Activated T-helper 2 cell treated with anti-CD3 and anti-CD28 coated beads, Interferon-gamma antibody, Interleukin-2, Interleukin-4, amounts not matched to agents 10 μg/mL and 5 μg/mL and 100 μg/mL, durations not matched to agents 14 hours and 24 hours and 36 hours (primary cell): Measurements from ENCODE around the gene DYRK1A. TPM values are rescaled to one million over a fixed set of nuclear protein-coding genes. Genes with fewer than 3 reads are reported as not detected.
"Not testable (repeated sequence)": the region's sequence is repeated elsewhere in the genome, so short reads cannot be mapped to it uniquely, and the experiment has no call there.

Source experiments
- DNase-seq: peaks from one replicate; pipeline ENCODE4 v3.0.0; 2021; ENCODE audit warnings: low spot score
- H3K27ac Mint-ChIP-seq: one replicate; pipeline ENCODE4 v1.8.0; 2021; ENCODE audit warnings: mixed read lengths
- H3K27me3 Mint-ChIP-seq: one replicate; pipeline ENCODE4 v1.8.0; 2021; ENCODE audit warnings: low read depth, mixed read lengths
- H3K36me3 Mint-ChIP-seq: one replicate; pipeline ENCODE4 v1.8.0; 2021; ENCODE audit warnings: low read depth, mixed read lengths
- H3K4me1 Mint-ChIP-seq: one replicate; pipeline ENCODE4 v1.8.0; 2021; ENCODE audit warnings: low read depth, mixed read lengths
- H3K4me3 Mint-ChIP-seq: one replicate; pipeline ENCODE4 v1.8.0; 2021; ENCODE audit warnings: low read depth, mild to moderate bottlenecking, moderate library complexity, mixed read lengths
- H3K9me3 Mint-ChIP-seq: one replicate; pipeline ENCODE4 v1.8.0; 2021; ENCODE audit warnings: mixed read lengths
- intact Hi-C: fragments of 100-400 bp; cut with micrococcal nuclease; formaldehyde crosslinking; loops from one replicate; pipeline ENCODE4 v1.15.1; 2023
- total RNA-seq: library from RNA; stranded (reverse); gene quantifications from 2 replicates; pipeline ENCODE4 v1.2.3, GENCODE V29; 2022

Gene DYRK1A
- total RNA-seq, 1 donor from 2014 or later, result 61.8 TPM

DNA sequence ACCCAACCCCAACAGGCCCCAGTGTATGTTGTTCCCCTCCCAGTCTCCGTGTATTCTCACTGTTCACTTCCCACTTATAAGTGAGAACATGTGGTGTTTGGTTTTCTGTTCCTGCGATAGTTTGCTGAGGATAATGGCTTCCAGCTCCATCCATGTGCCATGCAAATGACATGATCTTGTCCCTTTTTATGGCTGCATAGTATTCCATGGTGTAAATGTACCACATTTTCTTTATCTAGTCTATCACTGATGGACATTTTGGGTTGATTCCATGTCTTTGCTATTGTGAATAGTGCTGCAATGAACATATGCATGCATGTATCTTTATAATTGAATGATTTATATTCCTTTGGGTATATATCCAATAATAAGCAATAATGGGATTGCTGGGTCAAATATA is 174.6 kb downstream of the DYRK1A start:
- H3K4me3 Mint-ChIP-seq, H3K4me1 Mint-ChIP-seq, intact Hi-C loops, DNase-seq, H3K36me3 Mint-ChIP-seq, H3K27ac Mint-ChIP-seq: not testable (repeated sequence)
- Mint-ChIP-seq H3K27me3 (peaks cover 24% of the 10 kb centered on the region), H3K9me3 (peaks cover 16% of the 10 kb centered on the region)

DNA sequence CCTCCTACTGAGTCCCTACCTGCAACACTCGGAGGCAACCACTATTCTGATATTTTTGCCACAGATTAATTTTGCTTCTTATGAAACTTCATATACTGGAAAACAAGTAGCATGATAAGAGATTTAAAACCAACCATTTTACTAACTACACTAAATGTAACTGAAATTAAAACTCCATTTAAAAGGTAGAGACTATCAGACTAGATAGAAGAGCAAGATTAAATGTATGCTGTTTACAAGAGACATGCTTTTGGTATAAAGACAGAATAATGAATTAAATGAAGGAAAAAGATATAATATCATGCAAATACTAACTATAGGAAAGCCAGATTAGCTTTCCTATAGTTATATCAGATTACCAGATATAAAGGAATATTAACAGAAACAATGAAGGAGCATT is 175.9 kb downstream of the DYRK1A start:
- no peak for DNase-seq
- H3K27me3 Mint-ChIP-seq, result peaks cover 24% of the 10 kb centered on the region
- H3K4me3 Mint-ChIP-seq, result no peak overlapping the region
- H3K36me3 Mint-ChIP-seq, result no peaks in the 10 kb centered on the region
- H3K27ac Mint-ChIP-seq, result no peak overlapping the region
- peaks cover 9% of the 10 kb centered on the region for H3K4me1 Mint-ChIP-seq
- intact Hi-C loops, result no loop called here
- peaks cover 7% of the 10 kb centered on the region for H3K9me3 Mint-ChIP-seq

DNA sequence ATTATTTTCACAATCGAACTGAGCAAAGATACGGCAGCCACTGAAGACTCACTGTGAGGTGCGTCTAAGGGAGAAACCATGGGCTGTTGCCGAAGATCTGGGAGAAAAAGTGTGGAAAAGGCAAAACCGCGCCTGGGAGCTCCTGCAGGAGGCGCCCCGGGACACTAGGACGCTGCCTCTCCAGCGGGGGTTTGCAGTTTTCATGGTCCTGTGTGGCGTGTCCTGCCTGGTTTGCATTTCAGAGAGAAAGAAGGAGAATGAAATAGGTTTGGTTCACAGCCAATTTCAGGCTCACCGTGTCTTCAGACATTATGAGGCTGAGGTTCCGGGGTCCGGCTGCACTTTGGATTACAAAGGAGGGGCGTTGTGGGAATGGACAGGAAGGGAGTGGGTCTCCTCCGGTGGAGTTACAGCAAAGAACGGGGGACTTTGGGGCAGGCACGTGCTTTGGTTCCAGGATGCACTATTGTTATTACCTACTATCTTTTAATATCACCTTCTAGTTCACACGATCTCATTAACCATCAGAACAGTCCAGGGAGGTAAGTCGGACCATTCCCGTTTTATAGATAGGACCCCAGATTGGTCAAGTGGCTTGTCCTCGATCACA is 179.8 kb downstream of the DYRK1A start:
- Mint-ChIP-seq H3K4me3 (no peak overlapping the region), H3K27me3 (peaks cover 18% of the 10 kb centered on the region), H3K4me1 (peaks cover 11% of the 10 kb centered on the region), H3K27ac (no peak overlapping the region), H3K36me3 (no peaks in the 10 kb centered on the region), H3K9me3 (peaks cover 7% of the 10 kb centered on the region)
- DNase-seq, result no peak
- intact Hi-C loops, result no loop called here

DNA sequence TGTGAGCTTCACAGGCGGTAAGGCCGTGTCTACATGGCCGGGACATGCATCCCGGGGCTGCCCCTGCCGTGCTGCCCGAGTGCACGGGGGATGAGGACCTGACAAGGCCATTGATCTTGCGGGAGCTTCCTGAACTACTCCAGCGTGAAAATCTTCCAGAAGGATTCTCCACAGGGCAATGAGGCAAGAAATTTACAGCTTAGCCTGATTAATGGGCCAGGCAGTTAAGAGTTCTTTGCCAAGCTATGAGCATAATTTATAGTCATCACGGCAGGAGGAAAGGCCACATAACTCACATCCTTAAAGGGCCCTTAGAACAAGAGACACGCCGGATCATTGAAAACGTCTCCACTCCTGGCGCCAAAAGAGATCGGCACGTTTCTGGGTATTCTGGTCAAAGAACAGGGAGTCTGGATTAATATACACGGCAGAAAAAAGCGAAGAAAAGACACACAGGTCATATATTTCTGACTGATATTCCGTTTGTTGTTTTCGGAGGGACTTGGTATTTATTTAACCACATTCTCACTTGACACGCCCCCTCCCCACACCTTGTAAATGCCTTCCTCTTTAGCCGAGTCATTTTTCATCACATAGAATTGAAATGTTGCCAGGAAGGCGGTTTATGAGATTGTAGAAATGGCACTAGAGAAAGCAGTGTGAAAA is 180.5 kb downstream of the DYRK1A start:
- no peak for DNase-seq
- no peak overlapping the region for H3K4me3 Mint-ChIP-seq
- no peaks in the 10 kb centered on the region for H3K36me3 Mint-ChIP-seq
- H3K9me3 Mint-ChIP-seq, result peaks cover 6% of the 10 kb centered on the region
- peaks cover 13% of the 10 kb centered on the region for H3K27me3 Mint-ChIP-seq
- intact Hi-C loops, result no loop called here
- peaks cover 11% of the 10 kb centered on the region for H3K4me1 Mint-ChIP-seq
- H3K27ac Mint-ChIP-seq, result no peak overlapping the region

DNA sequence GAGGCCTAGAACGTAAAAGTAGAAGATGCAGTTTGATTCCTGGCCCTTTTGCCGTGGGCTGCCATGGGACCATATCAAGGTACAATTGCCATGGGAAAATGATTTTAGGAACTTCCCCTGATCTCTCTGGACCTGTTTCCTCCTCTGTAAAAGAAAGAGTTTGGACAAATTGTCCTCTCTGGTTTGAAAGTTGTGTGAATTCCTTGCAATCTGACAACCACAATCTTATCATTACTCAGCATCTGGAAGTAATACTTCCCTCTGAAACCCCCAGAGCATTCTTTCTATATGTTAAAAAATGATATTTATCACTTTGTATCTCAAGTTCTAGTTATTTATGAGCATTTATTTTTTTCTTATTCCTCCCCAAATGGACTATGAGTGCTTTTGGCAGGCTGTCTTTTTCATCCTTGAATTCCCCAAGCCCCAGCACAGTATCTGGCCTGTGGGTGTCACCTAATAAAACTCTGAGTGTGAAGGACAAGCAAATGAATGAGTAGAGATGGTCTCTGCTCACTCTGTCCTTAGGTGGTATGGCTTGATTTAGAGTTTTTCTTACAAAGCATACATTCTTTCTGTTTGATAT is 181.1 kb downstream of the DYRK1A start:
- Mint-ChIP-seq H3K4me3 (no peak overlapping the region), H3K36me3 (no peaks in the 10 kb centered on the region), H3K27me3 (peaks cover 7% of the 10 kb centered on the region), H3K27ac (no peak overlapping the region), H3K4me1 (peaks cover 11% of the 10 kb centered on the region), H3K9me3 (peaks cover under 1% of the 10 kb centered on the region)
- intact Hi-C loops, result no loop called here
- DNase-seq, result no peak

DNA sequence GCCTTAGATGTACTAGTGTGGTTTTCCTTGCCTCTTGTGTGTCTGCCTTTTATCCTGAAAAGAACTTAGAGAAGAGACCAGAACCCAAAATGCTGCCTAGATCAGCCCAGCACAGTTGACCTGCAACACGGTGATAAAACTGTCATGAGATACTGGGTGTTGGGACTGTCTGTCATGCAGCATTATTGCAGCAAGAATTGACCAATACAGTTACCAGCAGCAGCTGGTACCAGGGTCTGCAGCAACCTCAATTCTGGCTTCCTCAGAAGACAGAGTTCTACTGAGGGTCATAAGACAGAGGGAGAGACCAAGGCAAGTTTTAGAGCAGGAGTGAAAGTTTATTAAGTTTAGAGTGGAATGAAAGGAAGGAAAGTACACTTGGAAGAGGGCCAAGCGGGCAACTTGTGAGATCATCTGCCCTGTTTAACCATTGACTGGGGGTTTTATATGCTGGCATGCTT is 182.0 kb downstream of the DYRK1A start:
- no peaks in the 10 kb centered on the region for H3K9me3 Mint-ChIP-seq
- no peak overlapping the region for H3K4me3 Mint-ChIP-seq
- peak; percentile 2 for DNase-seq
- H3K4me1 Mint-ChIP-seq, result peaks cover 11% of the 10 kb centered on the region
- H3K27ac Mint-ChIP-seq, result no peak overlapping the region
- intact Hi-C loops, result no loop called here
- H3K27me3 Mint-ChIP-seq, result peaks cover 7% of the 10 kb centered on the region
- H3K36me3 Mint-ChIP-seq, result no peaks in the 10 kb centered on the region

DNA sequence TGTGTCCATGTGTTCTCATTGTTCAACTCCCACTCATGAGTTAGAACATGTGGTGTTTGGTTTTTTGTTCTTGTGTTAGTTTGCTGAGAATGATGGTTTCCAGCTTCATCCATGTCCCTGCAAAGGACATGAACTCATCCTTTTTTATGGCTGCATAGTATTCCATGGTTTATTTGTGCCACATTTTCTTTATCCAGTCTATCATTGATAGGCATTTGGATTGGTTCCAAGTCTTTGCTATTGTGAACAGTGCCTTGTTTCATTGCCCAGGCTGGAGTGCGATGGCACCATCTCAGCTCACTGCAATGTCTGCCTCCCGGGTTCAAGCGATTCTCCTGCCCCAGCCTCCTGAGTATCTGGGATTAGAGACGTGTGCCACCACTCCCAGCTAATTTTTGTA is 183.2 kb downstream of the DYRK1A start:
- H3K36me3 Mint-ChIP-seq, H3K4me3 Mint-ChIP-seq, DNase-seq, H3K27me3 Mint-ChIP-seq, intact Hi-C loops, H3K27ac Mint-ChIP-seq, H3K9me3 Mint-ChIP-seq: not testable (repeated sequence)
- H3K4me1 Mint-ChIP-seq, result peaks cover 11% of the 10 kb centered on the region

DNA sequence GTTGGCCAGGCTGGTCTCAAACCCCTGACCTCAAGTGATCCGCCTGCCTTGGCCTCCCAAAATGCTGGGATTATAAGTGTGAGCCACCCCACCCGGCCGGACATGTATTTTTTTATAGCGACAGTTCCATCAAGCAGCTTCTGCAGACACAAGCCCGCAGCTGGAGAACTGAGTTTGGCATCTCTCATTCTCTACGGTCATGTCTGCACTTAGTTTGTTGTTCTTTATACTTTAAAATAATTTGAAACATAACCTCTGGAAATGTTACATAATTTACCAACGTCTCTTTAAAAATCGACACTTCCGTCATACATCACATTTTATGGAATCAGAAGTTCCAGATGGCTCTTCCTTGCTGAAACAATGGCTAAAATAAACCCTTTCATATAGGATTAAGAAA is 183.6 kb downstream of the DYRK1A start:
- H3K4me3 Mint-ChIP-seq, result no peak overlapping the region
- H3K36me3 Mint-ChIP-seq, result no peaks in the 10 kb centered on the region
- intact Hi-C loops, result no loop called here
- DNase-seq, result no peak
- peaks cover 7% of the 10 kb centered on the region for H3K27me3 Mint-ChIP-seq
- no peaks in the 10 kb centered on the region for H3K9me3 Mint-ChIP-seq
- no peak overlapping the region for H3K27ac Mint-ChIP-seq
- peaks cover 11% of the 10 kb centered on the region for H3K4me1 Mint-ChIP-seq

DNA sequence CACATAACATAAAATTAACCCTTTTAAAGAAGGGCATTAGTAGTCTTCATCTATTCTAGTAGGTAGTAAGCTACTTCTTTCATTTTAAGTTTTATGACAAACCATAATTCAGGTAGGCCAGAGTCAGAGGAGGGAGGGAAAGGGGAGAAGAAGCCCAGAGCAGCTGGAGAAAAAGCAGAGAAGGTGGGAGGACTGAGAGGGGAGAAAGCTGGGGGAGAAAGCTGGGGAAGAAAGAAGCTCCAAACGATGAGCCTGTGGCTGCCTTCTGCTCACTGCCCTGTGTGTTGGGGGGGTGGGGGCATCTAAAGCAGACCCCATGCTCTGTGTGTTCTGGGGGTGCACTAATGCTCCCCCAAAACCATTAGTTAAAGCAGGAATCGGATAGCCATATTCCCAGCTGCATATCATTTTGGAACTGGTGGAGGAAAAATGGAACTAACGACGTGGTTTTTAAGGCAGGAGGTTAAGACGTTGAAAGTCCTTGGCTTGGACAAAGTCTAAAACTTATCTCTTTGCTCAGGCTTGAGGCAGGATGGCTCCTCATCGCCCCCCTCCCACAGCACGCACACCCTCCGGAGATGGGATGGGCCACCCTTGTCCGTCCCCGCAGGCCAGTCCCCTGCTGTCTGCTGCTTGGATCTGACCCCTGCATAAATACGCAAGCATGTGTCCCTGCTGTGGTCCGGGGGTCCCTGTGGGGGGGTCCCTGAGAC is 184.2 kb downstream of the DYRK1A start:
- Mint-ChIP-seq H3K36me3 (no peaks in the 10 kb centered on the region), H3K9me3 (no peaks in the 10 kb centered on the region), H3K27me3 (peaks cover 7% of the 10 kb centered on the region), H3K27ac (no peak overlapping the region), H3K4me1 (peaks cover 11% of the 10 kb centered on the region), H3K4me3 (no peak overlapping the region)
- DNase-seq, result no peak
- intact Hi-C loops, result no loop called here

DNA sequence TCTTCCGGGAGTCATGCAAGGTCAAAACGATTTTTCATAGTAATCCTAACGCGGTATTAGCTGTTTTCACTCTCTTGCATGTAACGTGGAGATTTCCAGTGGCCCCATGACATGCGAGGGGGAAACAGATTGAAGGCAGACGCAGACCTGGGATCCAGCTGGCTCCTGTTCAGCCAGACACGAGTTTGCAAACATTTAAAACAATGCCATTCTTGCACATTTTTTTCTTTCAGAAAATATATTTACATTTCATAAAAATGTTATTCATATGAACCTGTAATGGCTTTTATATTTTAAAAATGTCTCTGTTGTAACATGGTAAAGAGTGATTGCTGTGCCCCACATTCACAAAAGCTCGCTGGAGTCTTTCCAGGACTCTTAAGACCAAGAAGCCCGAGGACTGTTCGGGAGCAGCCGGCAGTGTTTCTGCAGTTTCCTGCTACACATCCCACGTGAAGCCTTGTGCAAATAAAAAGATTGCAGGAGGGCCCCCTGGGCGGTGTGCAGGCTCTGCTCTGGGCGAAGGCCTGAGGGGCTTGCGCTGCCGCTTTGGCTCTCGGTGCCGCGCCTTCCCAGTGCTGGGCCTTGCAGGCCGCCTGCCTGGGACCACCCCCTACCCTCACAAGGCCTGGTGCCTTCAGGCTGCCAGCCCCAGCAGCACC is 184.9 kb downstream of the DYRK1A start:
- intact Hi-C loops, result no loop called here
- Mint-ChIP-seq H3K4me1 (peaks cover 8% of the 10 kb centered on the region), H3K27me3 (peaks cover 3% of the 10 kb centered on the region), H3K4me3 (no peak overlapping the region), H3K36me3 (no peaks in the 10 kb centered on the region), H3K27ac (no peak overlapping the region), H3K9me3 (no peaks in the 10 kb centered on the region)
- DNase-seq, result no peak

DNA sequence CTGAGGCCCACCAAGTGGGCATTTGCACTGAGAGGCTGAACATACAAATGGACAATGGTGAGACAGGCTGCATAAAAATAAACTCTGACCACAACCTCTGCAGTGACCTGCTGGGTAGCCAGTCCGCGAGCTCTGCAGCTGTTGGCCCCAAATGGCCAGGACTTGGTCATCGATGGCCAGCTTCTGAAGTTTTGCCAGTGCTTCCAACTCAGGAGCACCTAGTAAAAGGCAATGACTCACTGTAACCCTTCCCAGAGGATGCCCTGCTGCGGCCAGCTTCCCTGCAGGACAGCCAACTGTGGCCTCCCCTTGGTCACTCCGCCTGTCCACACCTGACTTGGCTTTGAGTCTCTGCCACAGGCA is 185.4 kb downstream of the DYRK1A start:
- Mint-ChIP-seq H3K36me3 (no peaks in the 10 kb centered on the region), H3K27me3 (no peaks in the 10 kb centered on the region), H3K9me3 (no peaks in the 10 kb centered on the region), H3K27ac (no peak overlapping the region), H3K4me1 (peaks cover 6% of the 10 kb centered on the region), H3K4me3 (no peak overlapping the region)
- DNase-seq, result no peak
- intact Hi-C loops, result no loop called here

DNA sequence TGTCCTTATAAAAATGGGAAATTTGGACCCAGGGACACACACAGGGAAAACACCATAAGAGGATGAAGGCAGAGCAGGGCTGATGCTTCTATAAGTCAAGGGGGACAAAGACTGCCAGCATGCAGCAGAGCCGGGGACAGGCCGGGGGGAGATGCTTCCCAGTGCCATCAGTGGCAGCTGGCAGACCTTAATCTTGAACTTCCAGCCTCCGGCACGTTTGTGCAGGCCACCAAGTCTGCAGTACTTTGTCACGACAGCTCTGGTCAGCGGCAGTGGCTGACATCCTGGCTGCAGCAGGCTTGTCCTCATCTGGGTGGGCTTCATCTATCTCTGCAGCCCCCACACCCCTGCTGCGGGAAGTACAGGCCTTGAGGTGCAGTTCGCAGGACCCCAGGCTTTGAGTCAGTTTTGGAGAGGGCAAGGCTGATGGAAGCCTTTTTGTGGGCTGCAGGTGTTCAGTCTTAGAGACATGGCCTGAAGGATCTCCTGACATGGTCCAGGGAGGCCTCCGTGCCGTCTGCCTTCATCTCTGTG is 186.0 kb downstream of the DYRK1A start:
- Mint-ChIP-seq H3K27me3 (no peaks in the 10 kb centered on the region), H3K9me3 (no peaks in the 10 kb centered on the region), H3K27ac (no peak overlapping the region), H3K4me1 (peaks cover 1% of the 10 kb centered on the region), H3K36me3 (no peaks in the 10 kb centered on the region), H3K4me3 (no peak overlapping the region)
- intact Hi-C loops, result no loop called here
- no peak for DNase-seq
